GM18499 (cell line): ENCODE results near the gene TAS1R3.

Source experiments
- ATAC-seq: cut with Tn5 transposase; IDR thresholded peaks from one replicate; pipeline ENCODE4 v1.9.1; 2021; ENCODE audit warnings: moderate number of reproducible peaks; ENCODE audit not compliant: insufficient read depth, unreplicated experiment

Gene TAS1R3

DNA sequence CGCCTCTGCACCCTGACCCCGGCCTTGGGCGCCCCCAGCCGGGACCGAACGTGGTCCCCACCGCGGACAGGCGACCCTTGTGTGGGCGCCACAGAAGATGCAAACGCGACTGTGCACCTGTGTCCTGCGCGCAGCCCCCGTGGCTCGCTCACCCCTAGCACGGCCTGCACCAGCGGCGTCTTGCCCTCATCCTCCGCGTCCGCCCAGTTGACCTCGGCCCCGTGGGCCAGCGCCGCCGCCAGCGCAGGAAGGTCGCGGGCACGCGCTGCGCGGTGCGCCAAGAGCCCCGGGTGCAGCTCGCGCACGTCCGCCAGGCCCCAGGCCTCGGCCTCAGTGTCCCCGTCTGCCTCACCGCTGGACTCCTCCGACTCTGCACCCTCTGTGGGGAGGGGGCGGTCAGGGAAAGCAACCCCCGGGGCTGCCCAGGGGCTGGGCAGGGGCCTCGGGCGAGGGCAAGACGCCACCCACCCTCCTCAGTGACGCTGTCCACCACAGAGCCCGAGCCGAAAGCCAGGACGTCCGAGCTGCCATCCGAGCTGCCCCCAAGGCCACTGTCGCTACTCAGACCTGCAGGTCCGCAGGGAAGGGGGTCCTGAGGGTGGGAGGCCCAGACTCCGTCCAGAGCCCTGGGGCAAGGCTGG lies 36.7 kb upstream of the TAS1R3 start:
- ATAC-seq = no peak

- no peak for ATAC-seq
Observed at GRCh38 chr1:1295154-1295923, 35.7 kb upstream of the TAS1R3 start.

GRCh38 chr1:1296070-1297061 lies 34.7 kb upstream of the TAS1R3 start:
- no peak for ATAC-seq

- no peak for ATAC-seq
Observed at GRCh38 chr1:1297802-1298424, 33.2 kb upstream of the TAS1R3 start.

DNA sequence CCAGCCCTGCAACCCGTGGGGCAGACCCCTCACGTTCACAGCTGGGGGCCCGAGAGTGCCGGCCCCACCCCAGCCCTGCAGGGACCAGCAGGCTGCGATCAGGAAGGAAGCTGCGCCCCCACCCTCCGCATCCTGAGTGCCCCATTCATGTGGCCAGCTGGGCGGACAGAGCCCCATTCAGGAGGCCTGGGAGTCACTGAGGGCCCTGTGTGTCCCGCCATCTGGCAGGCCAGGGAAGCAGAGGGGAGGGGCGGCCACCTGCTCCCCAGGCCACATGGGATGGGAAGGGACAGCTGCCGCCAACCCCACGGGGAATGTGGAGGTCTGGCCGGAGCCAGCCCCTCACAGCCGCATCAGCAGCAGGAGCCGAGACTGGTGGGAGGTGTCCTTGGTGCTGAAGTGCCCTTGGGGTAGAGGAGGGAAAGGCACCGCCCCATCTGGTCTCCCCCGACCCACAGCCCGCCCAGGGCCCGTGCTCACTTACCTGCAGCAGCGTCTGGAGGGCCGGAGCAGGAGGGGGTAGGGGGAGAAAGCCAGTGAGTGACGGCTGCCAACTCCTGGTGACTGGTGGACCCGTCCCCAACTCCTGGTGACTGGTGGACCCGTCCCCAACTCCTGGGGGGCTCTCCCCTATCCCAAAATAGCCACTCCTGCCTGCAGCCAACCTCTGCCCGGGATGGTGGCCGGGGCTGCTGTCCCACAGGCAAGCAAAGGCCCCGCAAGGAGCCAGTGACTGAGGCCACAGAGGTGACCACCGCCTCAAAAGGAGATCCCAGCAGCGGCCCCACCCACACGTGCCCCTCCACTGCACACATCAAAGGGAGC lies 32.0 kb upstream of the TAS1R3 start:
- no peak for ATAC-seq

- ATAC-seq = no peak
Observed at GRCh38 chr1:1299686-1300351, 31.3 kb upstream of the TAS1R3 start.

GRCh38 chr1:1300352-1300739 lies 30.7 kb upstream of the TAS1R3 start:
- no peak for ATAC-seq

DNA sequence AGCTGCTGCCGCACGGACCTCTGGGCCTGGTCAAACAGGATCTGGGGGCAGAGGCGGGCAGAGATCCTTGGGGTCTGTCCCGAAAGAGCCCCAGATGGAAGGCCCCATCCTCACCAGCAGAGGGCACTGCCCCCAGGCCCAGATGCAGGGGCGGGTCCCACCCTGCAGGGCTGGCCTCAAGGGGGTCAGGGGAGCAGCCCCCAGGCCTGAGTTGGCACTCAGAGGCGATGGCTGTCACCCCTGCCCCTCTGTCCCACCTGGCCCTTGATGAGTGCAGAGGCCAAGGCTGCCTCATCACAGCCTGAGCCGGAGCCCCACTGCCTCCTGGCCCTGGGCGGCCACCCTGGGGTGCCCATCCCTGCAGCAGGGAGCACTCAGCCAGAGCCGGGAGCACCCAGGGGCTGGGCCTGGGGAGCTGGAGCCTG lies 29.1 kb upstream of the TAS1R3 start:
- no peak for ATAC-seq

DNA sequence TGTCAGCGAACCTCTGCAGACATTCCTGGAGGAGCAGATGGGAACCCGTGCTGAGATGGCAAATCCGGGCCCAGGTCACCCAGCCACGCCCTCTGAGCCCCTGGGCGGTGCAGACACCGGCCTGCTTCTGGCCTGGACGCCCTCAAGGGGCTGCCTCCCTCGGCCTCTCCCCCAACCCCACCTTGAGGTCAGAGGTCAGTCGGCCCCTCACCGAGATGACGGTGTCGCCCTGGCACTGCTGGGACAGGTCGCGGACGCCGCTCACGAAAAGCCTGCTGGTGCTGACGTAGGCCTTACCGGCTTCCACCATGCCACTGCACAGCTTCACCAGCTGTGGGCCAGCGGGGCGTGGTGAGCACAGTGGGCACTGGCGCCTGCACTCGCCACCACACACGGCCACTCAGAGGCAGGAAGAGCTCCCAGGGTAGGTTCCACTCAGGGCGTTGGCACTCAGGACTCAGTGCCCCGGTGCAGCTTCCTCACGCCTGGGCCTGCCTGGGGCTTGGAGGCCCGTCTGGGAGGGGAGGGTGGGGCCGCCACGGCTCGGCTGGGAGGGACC lies 28.1 kb upstream of the TAS1R3 start:
- no peak for ATAC-seq

DNA sequence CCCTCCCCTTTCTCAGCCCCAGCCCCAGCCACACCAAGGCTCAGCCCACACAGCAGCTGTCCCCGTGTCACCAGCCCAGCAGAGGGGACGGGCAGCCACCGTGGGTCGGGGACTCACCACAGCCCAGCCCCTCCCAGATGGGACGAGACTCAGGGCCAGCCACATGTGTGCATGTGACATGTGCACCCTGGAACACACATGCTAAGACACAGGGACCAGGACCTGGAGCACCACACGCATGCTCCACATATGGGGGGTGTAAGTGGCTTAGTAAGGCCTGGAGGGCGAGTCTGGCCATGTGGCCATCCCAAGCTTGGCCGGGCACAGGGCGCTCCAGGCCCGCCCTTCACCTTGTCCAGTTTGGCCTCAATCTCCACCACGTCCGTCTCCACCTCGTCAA lies 27.3 kb upstream of the TAS1R3 start:
- ATAC-seq = no peak

- no peak for ATAC-seq
Observed at GRCh38 chr1:1304331-1305299, 26.5 kb upstream of the TAS1R3 start.

DNA sequence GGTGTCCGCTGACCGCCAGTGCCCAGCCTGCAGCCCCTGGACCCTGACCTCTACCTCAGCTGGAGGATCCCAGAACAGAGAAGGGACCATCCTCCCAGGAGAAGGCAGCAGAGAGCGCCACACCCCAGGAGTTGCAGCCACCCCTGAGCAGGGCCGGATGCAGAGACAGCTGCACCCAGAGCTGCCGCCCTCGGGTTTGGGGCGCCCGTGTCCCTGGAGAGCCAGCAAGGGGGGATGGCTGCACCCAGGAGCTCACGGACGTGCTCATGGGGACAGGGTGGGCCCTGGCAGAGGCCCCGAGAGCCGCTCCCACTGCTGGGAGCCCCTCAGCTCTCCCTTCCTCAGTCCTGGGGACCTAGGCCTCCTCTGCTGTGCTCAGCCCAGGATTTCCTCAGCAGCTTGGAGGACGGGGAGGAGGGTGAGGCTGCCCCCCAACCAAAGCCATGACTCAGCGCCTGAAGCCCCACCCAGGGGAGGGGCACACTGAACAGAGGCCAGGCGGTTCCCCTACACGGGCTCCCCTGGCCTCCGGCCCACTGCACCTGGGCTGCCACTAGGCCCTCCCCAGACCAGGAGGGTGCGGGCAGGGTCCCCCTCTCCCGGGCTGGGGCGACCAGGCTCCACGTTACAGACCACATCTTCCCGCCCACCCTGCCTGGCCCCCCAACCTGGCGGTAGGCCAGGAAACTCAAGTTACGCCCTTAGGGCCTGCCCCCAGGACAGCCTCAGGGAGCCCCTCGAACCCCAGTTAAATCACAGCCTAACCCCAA lies 25.6 kb upstream of the TAS1R3 start:
- ATAC-seq = no peak

DNA sequence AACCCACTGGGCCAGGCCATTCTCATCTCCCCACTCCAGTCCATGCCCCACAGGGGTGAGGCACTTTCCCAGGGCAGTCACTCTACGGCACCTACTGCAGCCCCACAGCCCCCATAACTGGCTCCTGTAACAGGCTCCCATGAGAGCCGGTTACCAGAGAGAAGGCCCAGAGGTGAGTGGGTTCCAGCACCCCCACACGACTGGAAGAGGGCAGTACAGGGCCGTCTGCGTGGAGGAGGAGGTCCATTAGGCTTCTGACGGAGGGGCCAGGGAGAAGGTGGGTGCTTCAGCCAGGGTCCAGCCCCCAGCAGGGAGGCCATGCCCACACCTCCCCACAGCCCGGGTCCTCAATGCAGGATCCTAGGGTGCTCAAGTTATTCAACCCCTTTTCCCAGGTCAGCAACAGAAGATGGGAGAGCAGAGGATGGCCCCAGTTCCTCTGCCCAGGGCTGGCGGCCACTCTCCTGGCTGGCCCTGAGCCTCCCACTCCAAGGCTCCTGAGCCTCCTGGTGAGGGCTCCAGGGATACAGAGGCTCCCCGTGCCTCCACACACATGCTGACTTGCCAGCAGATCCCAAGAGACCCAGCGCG lies 24.9 kb upstream of the TAS1R3 start:
- ATAC-seq = no peak

- ATAC-seq = no peak
Observed at GRCh38 chr1:1306661-1307260, 24.3 kb upstream of the TAS1R3 start.

DNA sequence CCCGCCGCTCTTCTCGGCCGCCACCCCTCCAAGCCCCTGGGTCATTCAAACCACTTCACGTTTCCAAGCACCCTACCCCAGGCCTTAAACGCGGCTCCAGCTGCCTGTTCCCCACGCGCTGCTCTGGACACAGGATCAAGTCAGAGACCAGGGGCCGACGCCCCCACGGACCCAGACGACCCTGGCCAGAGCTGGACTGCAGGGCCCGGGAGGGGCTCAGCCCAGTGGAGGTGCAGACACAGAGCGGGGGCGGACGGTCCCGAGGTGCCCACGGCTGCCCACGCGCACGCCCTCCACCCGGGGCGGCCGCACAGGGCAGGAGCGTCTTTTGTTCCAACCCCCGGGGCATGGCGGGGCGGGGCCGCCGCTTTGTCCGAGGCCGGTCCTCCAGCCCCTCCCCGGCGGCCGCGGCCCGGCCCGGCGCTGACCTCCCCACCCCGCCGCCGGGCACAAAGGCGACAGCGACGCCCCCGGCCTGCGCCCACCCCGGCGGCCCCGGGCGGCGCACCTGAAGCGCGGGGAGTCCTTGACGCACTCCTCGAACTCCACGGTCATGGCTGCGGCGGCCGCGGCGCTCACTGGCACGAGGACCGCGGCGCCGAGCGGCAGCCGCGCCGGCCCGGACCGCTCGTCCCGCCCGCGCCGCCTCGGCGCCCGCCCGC lies 23.7 kb upstream of the TAS1R3 start:
- ATAC-seq = no peak
